GM12875 (cell line): Measurements from ENCODE around the gene ZNF618.

Experiments
- H3K4me3 ChIP-seq: one replicate; pipeline ENCODE4 v1.5.1; 2011; ENCODE audit warnings: low read depth, low read length, control low read depth
- CTCF ChIP-seq: IDR thresholded peaks from 2 replicates; pipeline ENCODE4 v1.5.1; 2011; ENCODE audit warnings: low read depth, mild to moderate bottlenecking, control low read depth, inconsistent platforms, low read length, moderate library complexity, borderline replicate concordance; ENCODE audit not compliant: insufficient read depth

The ZNF618 gene

GRCh38 chr9:113962396-113962795, 86.3 kb downstream of the ZNF618 start:
- no peak overlapping the region for H3K4me3 ChIP-seq
- no peak for TF ChIP-seq CTCF

GRCh38 chr9:113963017-113963620, 87.0 kb downstream of the ZNF618 start:
- TF ChIP-seq CTCF: peak; percentile 66
- no peak overlapping the region for H3K4me3 ChIP-seq

- no peak overlapping the region for H3K4me3 ChIP-seq
- no peak for TF ChIP-seq CTCF
Measured at GRCh38 chr9:113963696-113964494, 87.8 kb downstream of the ZNF618 start.

GRCh38 chr9:113964495-113965170, 88.5 kb downstream of the ZNF618 start:
- H3K4me3 ChIP-seq: no peak overlapping the region
- no peak for TF ChIP-seq CTCF

GRCh38 chr9:113966394-113966793, 90.3 kb downstream of the ZNF618 start:
- H3K4me3 ChIP-seq: no peak overlapping the region
- no peak for TF ChIP-seq CTCF

- no peak overlapping the region for H3K4me3 ChIP-seq
- TF ChIP-seq CTCF: no peak
Measured at GRCh38 chr9:113967380-113967779, 91.3 kb downstream of the ZNF618 start.
